HepG2 (cell line): ENCODE measurements around the gene ITCH. TPM values are rescaled to one million over a fixed set of nuclear protein-coding genes. Genes with fewer than 3 reads are reported as not detected.

Experiments
- ARNT ChIP-seq: fragments of 450-650 bp; IDR thresholded peaks from 2 replicates; pipeline ENCODE4 v1.6.1; 2017
- BRF2 ChIP-seq: sonication (generic); formaldehyde crosslinking; IDR thresholded peaks from 2 replicates; pipeline ENCODE4 v1.8.1; 2022; ENCODE audit warnings: mild to moderate bottlenecking, missing genetic modification reagents
- FOXA3 ChIP-seq: IDR thresholded peaks from 2 replicates; pipeline ENCODE4 v1.6.1; 2016; ENCODE audit warnings: missing genetic modification reagents, missing compliant biosample characterization
- GTF3A ChIP-seq: sonication (generic); formaldehyde crosslinking; conservative IDR thresholded peaks from 2 replicates; pipeline ENCODE4 v1.4.0; 2020; ENCODE audit warnings: mild to moderate bottlenecking, missing genetic modification reagents
- JUND ChIP-seq: sonication (generic); formaldehyde crosslinking; IDR thresholded peaks from 2 replicates; pipeline ENCODE4 v1.8.0; 2022; ENCODE audit warnings: mild to moderate bottlenecking, missing genetic modification reagents
- NFKBIZ ChIP-seq: IDR thresholded peaks from 2 replicates; pipeline ENCODE4 v1.6.1; 2018; ENCODE audit warnings: missing genetic modification reagents, missing compliant biosample characterization
- ZBTB40 ChIP-seq, 2 experiments: fragments of 450-650 bp in 1 of 2; sonication (generic) in 1 of 2; formaldehyde crosslinking in 1 of 2; IDR thresholded peaks; 2 replicates each; pipeline versions ENCODE4 v1.6.1 to v1.8.0; 2016 to 2022; ENCODE audit warnings: antibody characterized with exemption in 1 of 2, mild to moderate bottlenecking in 1 of 2, missing genetic modification reagents in 1 of 2
- ZEB1 ChIP-seq: IDR thresholded peaks from 2 replicates; pipeline ENCODE4 v1.6.1; 2012; ENCODE audit warnings: mild to moderate bottlenecking, low read depth, inconsistent platforms; ENCODE audit not compliant: insufficient replicate concordance
- ZNF10 ChIP-seq: sonication (generic); formaldehyde crosslinking; IDR thresholded peaks from 2 replicates; pipeline ENCODE4 v1.4.0; 2020; ENCODE audit warnings: mild to moderate bottlenecking, low read depth, missing genetic modification reagents, borderline replicate concordance
- ZNF281 ChIP-seq: sonication (generic); formaldehyde crosslinking; IDR thresholded peaks from 2 replicates; pipeline ENCODE4 v1.4.0; 2020; ENCODE audit warnings: missing genetic modification reagents, borderline replicate concordance
- ZNF724P ChIP-seq: sonication (generic); formaldehyde crosslinking; IDR thresholded peaks from 2 replicates; pipeline ENCODE4 v1.8.0; 2022; ENCODE audit warnings: missing genetic modification reagents, borderline replicate concordance
- ZNF792 ChIP-seq: IDR thresholded peaks from 2 replicates; pipeline ENCODE4 v1.6.1; 2016
- polyA plus RNA-seq, 8 experiments: library from polyadenylated mRNA; depleted of rRNA in 3 of 8; stranded (reverse) in 7 of 8; unstranded in 1 of 8; fragments of >200 nt; fragmentation: Illumina TruSeq in 4 of 8; extraction: Trizol in 4 of 8; gene quantifications; 2 replicates each; pipeline versions ENCODE4 v1.2.1 to v1.2.3, GENCODE V29; 2011 to 2016; ENCODE audit warnings: low read depth in 4 of 8, missing spikeins in 1 of 8, mixed read lengths in 1 of 8; ENCODE audit not compliant: insufficient read depth in 1 of 8
- total RNA-seq, 5 experiments: library from RNA; depleted of rRNA; stranded (reverse); fragments of >200 nt; fragmentation: Illumina TruSeq; extraction: Trizol; gene quantifications; 2 replicates each; pipeline ENCODE4 v1.2.3, GENCODE V29; 2016; ENCODE audit warnings: low read depth in 1 of 5
- TF ChIP-seq, protein P1 (sequence below): sonication (generic); formaldehyde crosslinking; IDR thresholded peaks from 2 replicates; pipeline ENCODE4 v1.8.1; 2023; ENCODE audit warnings: mild to moderate bottlenecking, missing genetic modification reagents

The ITCH gene
- total and polyA plus RNA-seq, 2 of the 13 experiments (the other 11 are each of a cell fraction or from before 2014, with no cell fraction given), result 20.5 to 112 TPM

- TF ChIP-seq, protein P1, sequence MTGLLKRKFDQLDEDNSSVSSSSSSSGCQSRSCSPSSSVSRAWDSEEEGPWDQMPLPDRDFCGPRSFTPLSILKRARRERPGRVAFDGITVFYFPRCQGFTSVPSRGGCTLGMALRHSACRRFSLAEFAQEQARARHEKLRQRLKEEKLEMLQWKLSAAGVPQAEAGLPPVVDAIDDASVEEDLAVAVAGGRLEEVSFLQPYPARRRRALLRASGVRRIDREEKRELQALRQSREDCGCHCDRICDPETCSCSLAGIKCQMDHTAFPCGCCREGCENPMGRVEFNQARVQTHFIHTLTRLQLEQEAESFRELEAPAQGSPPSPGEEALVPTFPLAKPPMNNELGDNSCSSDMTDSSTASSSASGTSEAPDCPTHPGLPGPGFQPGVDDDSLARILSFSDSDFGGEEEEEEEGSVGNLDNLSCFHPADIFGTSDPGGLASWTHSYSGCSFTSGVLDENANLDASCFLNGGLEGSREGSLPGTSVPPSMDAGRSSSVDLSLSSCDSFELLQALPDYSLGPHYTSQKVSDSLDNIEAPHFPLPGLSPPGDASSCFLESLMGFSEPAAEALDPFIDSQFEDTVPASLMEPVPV, result no peak
- peak; percentile 88 for TF ChIP-seq FOXA3 (CRISPR knock-in tag)
- no peak for TF ChIP-seq GTF3A (CRISPR knock-in tag)
- no peak for TF ChIP-seq ARNT
- TF ChIP-seq ZNF10 (CRISPR knock-in tag), result no peak
- TF ChIP-seq ZEB1, result peak; percentile 88
- no peak for TF ChIP-seq NFKBIZ
- no peak for TF ChIP-seq ZNF792
- TF ChIP-seq BRF2 (CRISPR knock-in tag), result no peak; the same call in 1 of the 2 replicates
- no peak for TF ChIP-seq ZNF724P (CRISPR knock-in tag)
- no peak for TF ChIP-seq ZBTB40 (IDR thresholded peaks at IDR 0.05)
- peak; percentile 80 for TF ChIP-seq ZBTB40 (CRISPR knock-in tag; IDR thresholded peaks at IDR 0.05)
- no peak for TF ChIP-seq JUND
- TF ChIP-seq ZNF281, result peak; percentile 38; the same call in 1 of the 2 replicates
These were observed 44.2 kb upstream of the ITCH start (continued) for GRCh38 chr20:34318609-34319443.
